ENCODE measurements around the gene SPATA1.

DNA sequence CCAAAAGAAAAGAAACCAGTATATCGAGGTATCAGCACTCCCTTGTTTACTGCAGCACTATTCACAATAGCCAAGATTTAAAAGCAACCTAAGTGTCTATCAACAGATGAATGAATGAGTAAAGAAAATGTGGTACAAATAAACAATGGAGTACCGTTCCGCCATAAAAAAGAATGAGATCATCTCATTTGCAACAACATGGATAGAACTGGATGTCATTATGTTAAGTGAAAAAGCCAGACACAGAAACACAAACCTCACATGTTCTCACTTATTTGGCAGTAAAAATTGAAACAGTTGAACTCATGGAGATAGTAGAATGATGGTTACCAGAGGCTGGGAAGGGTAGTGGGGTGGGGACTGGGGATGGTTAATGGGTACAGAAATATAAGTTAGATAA, 4.5 kb downstream of the SPATA1 start:
- TF ChIP-seq, protein P1, sequence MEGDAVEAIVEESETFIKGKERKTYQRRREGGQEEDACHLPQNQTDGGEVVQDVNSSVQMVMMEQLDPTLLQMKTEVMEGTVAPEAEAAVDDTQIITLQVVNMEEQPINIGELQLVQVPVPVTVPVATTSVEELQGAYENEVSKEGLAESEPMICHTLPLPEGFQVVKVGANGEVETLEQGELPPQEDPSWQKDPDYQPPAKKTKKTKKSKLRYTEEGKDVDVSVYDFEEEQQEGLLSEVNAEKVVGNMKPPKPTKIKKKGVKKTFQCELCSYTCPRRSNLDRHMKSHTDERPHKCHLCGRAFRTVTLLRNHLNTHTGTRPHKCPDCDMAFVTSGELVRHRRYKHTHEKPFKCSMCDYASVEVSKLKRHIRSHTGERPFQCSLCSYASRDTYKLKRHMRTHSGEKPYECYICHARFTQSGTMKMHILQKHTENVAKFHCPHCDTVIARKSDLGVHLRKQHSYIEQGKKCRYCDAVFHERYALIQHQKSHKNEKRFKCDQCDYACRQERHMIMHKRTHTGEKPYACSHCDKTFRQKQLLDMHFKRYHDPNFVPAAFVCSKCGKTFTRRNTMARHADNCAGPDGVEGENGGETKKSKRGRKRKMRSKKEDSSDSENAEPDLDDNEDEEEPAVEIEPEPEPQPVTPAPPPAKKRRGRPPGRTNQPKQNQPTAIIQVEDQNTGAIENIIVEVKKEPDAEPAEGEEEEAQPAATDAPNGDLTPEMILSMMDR (conservative IDR thresholded peaks at IDR 0.05 in 1 of 2, IDR thresholded peaks at IDR 0.05 in 1 of 2; ENCODE audit: low read depth in 1 of 2, low read length in 2 of 2): no peak
- no peak for TF ChIP-seq EZH2 (IDR thresholded peaks at IDR 0.05; ENCODE audit: low read length, missing control alignments)

Data from fibroblast of lung (primary cell).